Left ventricle myocardium inferior (tissue), 1 donor: ENCODE results near the gene CD99L2. TPM values are rescaled to one million over a fixed set of nuclear protein-coding genes. Genes with fewer than 3 reads are reported as not detected.
A peak's percentile ranks its signal among the peaks of the same experiment; 100 is the strongest.

Experiments used
- DNase-seq: peaks from one replicate; pipeline ENCODE4 v3.0.0-alpha.2; 2020
- H3K27ac ChIP-seq: fragments of 200-600 bp; replicated peaks from 2 replicates; pipeline ENCODE4 v1.8.0; 2021
- H3K27me3 ChIP-seq: fragments of 200-600 bp; 2 replicates; pipeline ENCODE4 v1.8.0; 2021; ENCODE audit warnings: low read depth
- H3K36me3 ChIP-seq: fragments of 200-600 bp; 2 replicates; pipeline ENCODE4 v1.8.0; 2021
- H3K4me1 ChIP-seq: fragments of 200-600 bp; 2 replicates; pipeline ENCODE4 v1.8.0; 2021
- H3K4me3 ChIP-seq: fragments of 200-600 bp; 2 replicates; pipeline ENCODE4 v1.8.0; 2021; ENCODE audit warnings: mild to moderate bottlenecking, moderate library complexity
- H3K9me3 ChIP-seq: fragments of 200-600 bp; replicated peaks from 2 replicates; pipeline ENCODE4 v1.8.0; 2021
- intact Hi-C: fragments of 100-400 bp; cut with micrococcal nuclease; formaldehyde crosslinking; loops from one replicate; pipeline ENCODE4 v1.11.0; 2022
- total RNA-seq: library from RNA; stranded (reverse); fragmentation: NEBNext Ultra II Directional; extraction: Animal tissue kit (Norgen Biotek cat#: 25700); gene quantifications from one replicate; pipeline ENCODE4 v1.2.1, GENCODE V29; 2021
- TF ChIP-seq, protein P1 (sequence below): fragments of 200-600 bp; IDR thresholded peaks from 2 replicates; pipeline ENCODE4 v1.8.0; 2021; ENCODE audit warnings: antibody characterized with exemption, mild to moderate bottlenecking, borderline replicate concordance
- donor health status: DM: no; HTN: yes; CAD: no; lungs with severe emphysema.

The CD99L2 gene
- total RNA-seq, 1 donor from 2014 or later: 68.1 TPM

DNA sequence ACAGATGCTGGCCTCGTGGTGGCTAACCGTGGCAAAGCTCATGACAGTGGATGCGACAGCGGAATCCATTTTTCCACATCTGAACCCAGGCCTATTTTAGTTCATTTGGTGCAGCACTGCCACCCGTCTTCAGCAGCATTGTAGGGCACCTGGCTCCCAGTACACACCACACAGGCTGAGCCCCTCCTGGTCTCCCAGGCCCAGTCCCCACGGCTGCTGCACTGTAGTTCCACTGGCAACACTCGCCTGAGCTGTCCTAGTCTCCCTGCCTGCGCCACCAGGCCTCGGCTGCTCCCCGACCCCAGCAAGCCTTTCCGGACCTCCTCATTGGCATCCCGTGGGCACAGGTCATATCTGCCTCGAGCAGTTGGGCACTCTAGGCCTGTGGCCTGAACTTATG, 129.1 kb downstream of the CD99L2 start:
- no peak for DNase-seq
- Histone ChIP-seq H3K9me3 (no peaks in the 10 kb centered on the region), H3K36me3 (no peaks in the 10 kb centered on the region), H3K4me3 (no peak overlapping the region), H3K27ac (no peak overlapping the region), H3K4me1 (peaks cover 14% of the 10 kb centered on the region), H3K27me3 (no peaks in the 10 kb centered on the region)
- TF ChIP-seq, protein P1, sequence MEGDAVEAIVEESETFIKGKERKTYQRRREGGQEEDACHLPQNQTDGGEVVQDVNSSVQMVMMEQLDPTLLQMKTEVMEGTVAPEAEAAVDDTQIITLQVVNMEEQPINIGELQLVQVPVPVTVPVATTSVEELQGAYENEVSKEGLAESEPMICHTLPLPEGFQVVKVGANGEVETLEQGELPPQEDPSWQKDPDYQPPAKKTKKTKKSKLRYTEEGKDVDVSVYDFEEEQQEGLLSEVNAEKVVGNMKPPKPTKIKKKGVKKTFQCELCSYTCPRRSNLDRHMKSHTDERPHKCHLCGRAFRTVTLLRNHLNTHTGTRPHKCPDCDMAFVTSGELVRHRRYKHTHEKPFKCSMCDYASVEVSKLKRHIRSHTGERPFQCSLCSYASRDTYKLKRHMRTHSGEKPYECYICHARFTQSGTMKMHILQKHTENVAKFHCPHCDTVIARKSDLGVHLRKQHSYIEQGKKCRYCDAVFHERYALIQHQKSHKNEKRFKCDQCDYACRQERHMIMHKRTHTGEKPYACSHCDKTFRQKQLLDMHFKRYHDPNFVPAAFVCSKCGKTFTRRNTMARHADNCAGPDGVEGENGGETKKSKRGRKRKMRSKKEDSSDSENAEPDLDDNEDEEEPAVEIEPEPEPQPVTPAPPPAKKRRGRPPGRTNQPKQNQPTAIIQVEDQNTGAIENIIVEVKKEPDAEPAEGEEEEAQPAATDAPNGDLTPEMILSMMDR: no peak
- intact Hi-C loops: no loop called here

DNA sequence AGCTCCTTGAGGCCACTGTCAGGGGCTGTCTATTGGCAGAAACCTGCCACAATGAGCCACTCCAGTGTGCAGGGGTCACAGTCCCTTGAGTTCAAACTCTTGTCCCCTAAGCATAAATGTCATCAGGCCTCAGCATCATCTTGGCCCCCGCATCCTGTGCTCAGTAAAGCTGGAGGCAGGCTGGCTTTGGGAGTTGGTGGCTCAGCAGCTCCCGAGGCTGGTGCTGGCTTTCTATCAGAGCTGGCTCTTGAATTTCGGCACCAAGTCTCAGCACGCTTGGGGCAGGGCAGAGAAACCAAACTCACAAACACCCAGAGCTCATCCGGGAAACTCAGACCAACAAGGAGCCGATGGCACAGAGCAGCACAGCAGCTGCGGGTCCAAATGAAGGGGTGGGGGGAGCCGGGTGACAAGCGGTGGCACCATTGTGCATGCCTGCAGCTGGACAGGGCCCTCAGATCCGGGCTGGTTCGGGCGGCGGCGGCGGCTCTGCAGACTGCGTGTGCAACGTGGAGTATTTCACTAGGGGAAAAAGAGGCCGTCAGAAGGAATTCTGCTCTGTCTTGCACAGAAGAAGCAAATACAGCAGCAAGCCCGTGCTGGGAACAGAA, 129.8 kb downstream of the CD99L2 start:
- Histone ChIP-seq H3K4me1 (peaks cover 14% of the 10 kb centered on the region), H3K27me3 (no peaks in the 10 kb centered on the region), H3K27ac (no peak overlapping the region), H3K4me3 (no peak overlapping the region), H3K36me3 (no peaks in the 10 kb centered on the region), H3K9me3 (no peaks in the 10 kb centered on the region)
- intact Hi-C loops: no loop called here
- TF ChIP-seq, protein P1: no peak
- no peak for DNase-seq

DNA sequence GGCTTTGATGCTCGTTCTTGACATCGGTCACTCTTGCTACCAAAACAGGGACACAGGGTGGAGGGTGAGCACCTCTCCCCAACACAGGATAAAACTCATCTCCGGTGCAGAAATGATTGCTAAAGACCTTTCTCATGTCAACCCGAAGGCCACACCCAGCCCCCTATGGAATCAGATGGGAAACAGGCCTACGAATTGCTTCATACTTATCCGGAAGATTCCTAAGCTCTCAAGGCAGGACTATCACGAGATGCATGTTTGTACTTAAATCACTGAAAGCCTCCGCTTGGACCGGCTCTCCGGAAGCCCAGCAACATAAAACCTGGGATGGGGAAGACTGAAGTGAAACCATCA, 130.4 kb downstream of the CD99L2 start:
- Histone ChIP-seq H3K27ac (no peak overlapping the region), H3K36me3 (no peaks in the 10 kb centered on the region), H3K4me1 (peaks cover 14% of the 10 kb centered on the region), H3K9me3 (no peaks in the 10 kb centered on the region), H3K4me3 (no peak overlapping the region), H3K27me3 (no peaks in the 10 kb centered on the region)
- no peak for DNase-seq
- TF ChIP-seq, protein P1: no peak
- intact Hi-C loops: no loop called here

DNA sequence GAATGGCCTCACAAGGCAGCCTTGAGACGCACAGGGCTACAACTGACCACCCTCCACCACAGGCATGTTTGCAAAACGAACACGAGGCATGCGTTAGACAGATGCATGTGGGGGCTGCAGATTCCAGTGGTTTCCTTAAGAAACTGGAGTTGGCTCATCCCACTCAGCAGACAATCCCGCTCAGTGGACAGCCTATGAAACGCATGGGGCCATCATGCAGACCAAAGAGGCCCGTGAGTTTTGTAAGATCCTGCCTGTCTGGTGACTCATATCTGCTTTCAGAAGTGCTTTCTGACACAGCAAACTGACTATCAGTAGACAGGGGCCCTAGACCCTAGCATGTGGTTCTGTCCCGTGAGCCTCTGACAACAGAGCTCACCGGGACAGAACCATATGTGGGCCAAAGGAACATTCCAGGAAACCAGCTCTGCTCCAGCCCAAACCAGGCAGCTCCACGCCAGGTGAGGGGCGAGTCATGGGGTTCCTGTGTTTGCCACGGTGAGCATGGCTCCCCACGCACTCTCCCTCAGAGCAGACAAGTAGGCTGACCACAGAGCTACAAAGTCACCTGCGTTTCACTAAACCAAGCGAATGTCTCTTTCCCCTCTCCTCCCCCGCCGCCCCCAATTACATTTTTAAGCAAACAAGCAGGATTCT, 130.9 kb downstream of the CD99L2 start:
- no peak for DNase-seq
- TF ChIP-seq, protein P1: no peak

DNA sequence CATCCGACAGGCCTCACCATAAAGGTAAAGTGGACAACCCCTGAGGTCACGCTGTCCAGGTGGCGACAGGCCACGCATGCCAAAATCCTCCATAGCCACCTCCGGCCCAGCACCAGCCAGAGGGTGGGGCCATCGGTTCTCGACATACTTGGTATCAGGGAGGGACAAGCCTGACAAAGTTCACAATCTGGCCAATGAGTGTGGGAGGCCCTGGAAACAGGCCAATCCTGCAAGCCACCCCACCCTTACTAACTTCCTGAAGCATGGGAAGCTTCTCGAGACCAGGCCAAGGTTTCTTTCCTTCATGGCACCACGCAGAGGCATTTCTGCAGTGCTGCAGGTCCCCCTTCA, 131.4 kb downstream of the CD99L2 start:
- TF ChIP-seq, protein P1: no peak
- intact Hi-C loops: no loop called here
- peaks cover 14% of the 10 kb centered on the region for H3K4me1 ChIP-seq
- H3K36me3 ChIP-seq: no peaks in the 10 kb centered on the region
- peak; percentile 28 for DNase-seq
- H3K9me3 ChIP-seq: no peaks in the 10 kb centered on the region
- H3K4me3 ChIP-seq: no peak overlapping the region
- H3K27ac ChIP-seq: no peak overlapping the region
- H3K27me3 ChIP-seq: no peaks in the 10 kb centered on the region

More for the DNA sequence above, 130.9 kb downstream of the CD99L2 start:
- Histone ChIP-seq H3K27me3 (no peaks in the 10 kb centered on the region), H3K36me3 (no peaks in the 10 kb centered on the region), H3K9me3 (no peaks in the 10 kb centered on the region), H3K4me3 (no peak overlapping the region), H3K4me1 (peaks cover 14% of the 10 kb centered on the region), H3K27ac (no peak overlapping the region)
- intact Hi-C loops: no loop called here
